Uterus (tissue), 4 donors: ENCODE data around the gene MICB. TPM values are rescaled to one million over a fixed set of nuclear protein-coding genes. Genes with fewer than 3 reads are reported as not detected.

Experiments used
- DNase-seq, 2 donors: peaks; one replicate each; pipeline ENCODE4 v3.0.0-alpha.2; 2019 to 2020
- H3K27ac ChIP-seq, 2 donors: fragments of 200-600 bp; sonication (generic); 1 replicate in 1 of 2; 2 replicates in 1 of 2; pipeline ENCODE4 v1.5.1; 2016 to 2018
- H3K27me3 ChIP-seq, 2 donors: fragments of 200-600 bp; sonication (generic); one replicate each; pipeline ENCODE4 v1.5.1; 2018 to 2019; ENCODE audit warnings: control low read depth in 1 of 2
- H3K36me3 ChIP-seq, 2 donors: fragments of 200-600 bp; sonication (generic); one replicate each; pipeline ENCODE4 v1.5.1; 2019; ENCODE audit warnings: control low read depth in 1 of 2
- H3K4me1 ChIP-seq, 2 donors: fragments of 200-600 bp; sonication (generic); one replicate each; pipeline ENCODE4 v1.5.1; 2018 to 2019; ENCODE audit warnings: control low read depth in 1 of 2
- H3K4me3 ChIP-seq, 2 donors: fragments of 200-600 bp; sonication (generic); 1 replicate in 1 of 2; 2 replicates in 1 of 2; pipeline ENCODE4 v1.5.1; 2018 to 2019; ENCODE audit warnings: mild to moderate bottlenecking in 1 of 2
- H3K9me3 ChIP-seq, 2 donors: fragments of 200-600 bp; sonication (generic); one replicate each; pipeline ENCODE4 v1.5.1; 2019; ENCODE audit warnings: control low read depth in 1 of 2
- POLR2A ChIP-seq, 2 donors: fragments of 450-650 bp; IDR thresholded peaks; one replicate each; pipeline ENCODE4 v1.6.1; 2016; ENCODE audit warnings: antibody characterized with exemption in 2 of 2, mild to moderate bottlenecking in 1 of 2, moderate library complexity in 1 of 2
- intact Hi-C: fragments of 100-400 bp; cut with DNase I; formaldehyde crosslinking; loops from one replicate; pipeline ENCODE4 v1.15.1; 2023; ENCODE audit warnings: low total_unique reads
- total RNA-seq, 4 donors: library from RNA; depleted of rRNA in 3 of 4; stranded (reverse); fragments of >200 nt in 3 of 4; gene quantifications; one replicate each; pipeline versions ENCODE4 v1.1.0 to v1.2.4, GENCODE V29; 2014 to 2023
- TF ChIP-seq, protein P1 (sequence below), 4 experiments: fragments of 200-600 bp in 2 of 4; fragments of 450-650 bp in 2 of 4; sonication (generic) in 2 of 4; IDR thresholded peaks; one replicate each; pipeline ENCODE4 v1.5.1; 2016 to 2019; ENCODE audit warnings: antibody characterized with exemption in 4 of 4, mild to moderate bottlenecking in 2 of 4, moderate library complexity in 1 of 4
- donor health status: DM: yes; HTN: yes; CAD: no.

Gene MICB
- total RNA-seq, 4 donors from 2014 or later, result 1.9 to 4.8 (median 2.9) TPM

GRCh38 chr6:31465185-31465536, 32.8 kb upstream of the MICB start:
- Histone ChIP-seq H3K4me1 (no peaks in the 10 kb centered on the region), H3K27me3 (no peaks in the 10 kb centered on the region), H3K36me3 (no peaks in the 10 kb centered on the region), H3K27ac (no peak overlapping the region), H3K4me3 (no peak overlapping the region), H3K9me3 (no peaks in the 10 kb centered on the region)
- intact Hi-C loops, result no loop called here
- no peak for DNase-seq
- no peak for TF ChIP-seq POLR2A (IDR thresholded peaks at IDR 0.05)
- TF ChIP-seq, protein P1, sequence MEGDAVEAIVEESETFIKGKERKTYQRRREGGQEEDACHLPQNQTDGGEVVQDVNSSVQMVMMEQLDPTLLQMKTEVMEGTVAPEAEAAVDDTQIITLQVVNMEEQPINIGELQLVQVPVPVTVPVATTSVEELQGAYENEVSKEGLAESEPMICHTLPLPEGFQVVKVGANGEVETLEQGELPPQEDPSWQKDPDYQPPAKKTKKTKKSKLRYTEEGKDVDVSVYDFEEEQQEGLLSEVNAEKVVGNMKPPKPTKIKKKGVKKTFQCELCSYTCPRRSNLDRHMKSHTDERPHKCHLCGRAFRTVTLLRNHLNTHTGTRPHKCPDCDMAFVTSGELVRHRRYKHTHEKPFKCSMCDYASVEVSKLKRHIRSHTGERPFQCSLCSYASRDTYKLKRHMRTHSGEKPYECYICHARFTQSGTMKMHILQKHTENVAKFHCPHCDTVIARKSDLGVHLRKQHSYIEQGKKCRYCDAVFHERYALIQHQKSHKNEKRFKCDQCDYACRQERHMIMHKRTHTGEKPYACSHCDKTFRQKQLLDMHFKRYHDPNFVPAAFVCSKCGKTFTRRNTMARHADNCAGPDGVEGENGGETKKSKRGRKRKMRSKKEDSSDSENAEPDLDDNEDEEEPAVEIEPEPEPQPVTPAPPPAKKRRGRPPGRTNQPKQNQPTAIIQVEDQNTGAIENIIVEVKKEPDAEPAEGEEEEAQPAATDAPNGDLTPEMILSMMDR (IDR thresholded peaks at IDR 0.05), result no peak

GRCh38 chr6:31465718-31466117, 32.2 kb upstream of the MICB start:
- no peaks in the 10 kb centered on the region for H3K36me3 ChIP-seq
- no peak overlapping the region for H3K4me3 ChIP-seq
- H3K9me3 ChIP-seq, result no peaks in the 10 kb centered on the region
- intact Hi-C loops, result no loop called here
- no peak for TF ChIP-seq POLR2A (IDR thresholded peaks at IDR 0.05)
- TF ChIP-seq, protein P1 (IDR thresholded peaks at IDR 0.05), result no peak
- H3K4me1 ChIP-seq, result no peaks in the 10 kb centered on the region
- no peak overlapping the region for H3K27ac ChIP-seq
- no peak for DNase-seq
- H3K27me3 ChIP-seq, result no peaks in the 10 kb centered on the region

GRCh38 chr6:31466466-31466865, 31.5 kb upstream of the MICB start:
- H3K27me3 ChIP-seq, result no peaks in the 10 kb centered on the region
- no peak overlapping the region for H3K27ac ChIP-seq
- intact Hi-C loops, result no loop called here
- H3K4me3 ChIP-seq, result no peak overlapping the region
- no peaks in the 10 kb centered on the region for H3K36me3 ChIP-seq
- H3K9me3 ChIP-seq, result no peaks in the 10 kb centered on the region
- H3K4me1 ChIP-seq, result no peaks in the 10 kb centered on the region
- no peak for DNase-seq
- TF ChIP-seq POLR2A (IDR thresholded peaks at IDR 0.05), result no peak
- TF ChIP-seq, protein P1 (IDR thresholded peaks at IDR 0.05), result no peak

DNA sequence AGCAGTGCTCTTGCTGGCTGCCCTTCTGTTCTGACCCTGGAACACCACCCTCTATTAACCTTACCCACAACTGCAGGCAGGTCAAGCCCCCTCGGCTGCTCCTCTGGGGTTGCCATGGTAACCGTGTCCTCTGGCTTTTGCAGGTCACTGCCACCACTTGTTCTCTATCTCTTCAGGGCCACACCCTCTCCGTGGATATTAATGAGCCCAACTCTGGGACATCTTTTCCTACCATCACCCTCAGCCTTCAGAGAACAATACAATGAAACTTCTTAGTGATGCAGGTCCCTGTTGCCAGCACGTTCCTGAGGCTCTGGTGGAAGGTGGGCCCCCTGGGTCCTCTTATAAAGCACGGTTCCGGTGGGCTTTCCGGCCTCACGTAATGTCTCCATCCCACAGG, 30.8 kb upstream of the MICB start:
- Histone ChIP-seq H3K4me1 (no peaks in the 10 kb centered on the region), H3K27me3 (no peaks in the 10 kb centered on the region), H3K36me3 (no peaks in the 10 kb centered on the region), H3K4me3 (no peak overlapping the region), H3K9me3 (no peaks in the 10 kb centered on the region), H3K27ac (no peak overlapping the region)
- intact Hi-C loops, result no loop called here
- no peak for TF ChIP-seq POLR2A (IDR thresholded peaks at IDR 0.05)
- TF ChIP-seq, protein P1 (IDR thresholded peaks at IDR 0.05), result no peak
- no peak for DNase-seq

GRCh38 chr6:31468311-31468710, 29.6 kb upstream of the MICB start:
- DNase-seq, result no peak
- no peaks in the 10 kb centered on the region for H3K4me1 ChIP-seq
- H3K9me3 ChIP-seq, result no peaks in the 10 kb centered on the region
- intact Hi-C loops, result no loop called here
- no peaks in the 10 kb centered on the region for H3K27me3 ChIP-seq
- no peak overlapping the region for H3K27ac ChIP-seq
- H3K4me3 ChIP-seq, result no peak overlapping the region
- H3K36me3 ChIP-seq, result no peaks in the 10 kb centered on the region
- TF ChIP-seq, protein P1 (IDR thresholded peaks at IDR 0.05), result no peak
- TF ChIP-seq POLR2A (IDR thresholded peaks at IDR 0.05), result no peak
